Esophagus muscularis mucosa (tissue), 4 donors: ENCODE measurements around the gene PTPRN2.

Experiments used
- EP300 ChIP-seq: sonication (generic); formaldehyde crosslinking; IDR thresholded peaks from one replicate; pipeline ENCODE4 v1.6.1; 2017; ENCODE audit warnings: antibody characterized with exemption
- POLR2A ChIP-seq: fragments of 450-650 bp; IDR thresholded peaks from one replicate; pipeline ENCODE4 v1.6.1; 2017; ENCODE audit warnings: antibody characterized with exemption, moderate library complexity, mild to moderate bottlenecking, low read depth
- POLR2AphosphoS5 ChIP-seq, 2 donors: sonication (generic); formaldehyde crosslinking; IDR thresholded peaks; one replicate each; pipeline ENCODE4 v1.6.1; 2017; ENCODE audit warnings: antibody characterized with exemption in 2 of 2
- TF ChIP-seq, protein P1 (sequence below), 3 experiments: fragments of 200-600 bp in 2 of 3; fragments of 450-650 bp in 1 of 3; sonication (generic) in 2 of 3; IDR thresholded peaks; one replicate each; pipeline ENCODE4 v1.5.1; 2017 to 2019; ENCODE audit warnings: antibody characterized with exemption in 3 of 3, mild to moderate bottlenecking in 2 of 3, moderate library complexity in 1 of 3

DNA sequence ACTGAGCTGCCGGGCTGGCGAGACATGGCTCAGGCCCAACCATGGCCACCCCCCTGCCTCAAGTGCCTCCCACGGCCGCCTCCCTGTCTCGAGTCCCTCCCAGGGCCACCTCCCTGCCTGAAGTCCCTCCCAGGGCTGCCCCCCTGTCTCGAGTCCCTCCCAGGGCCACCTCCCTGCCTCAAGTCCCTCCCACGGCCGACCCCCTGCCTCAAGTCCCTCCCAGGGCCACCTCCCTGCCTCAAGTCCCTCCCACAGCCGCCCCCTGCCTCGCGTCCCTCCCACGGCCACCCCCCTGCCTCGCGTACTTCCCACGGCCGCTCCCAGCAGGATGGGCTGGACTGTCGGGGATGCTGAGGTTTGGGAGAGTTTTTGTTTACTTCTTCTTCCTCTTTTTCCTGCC, 462.5 kb downstream of the PTPRN2 start:
- TF ChIP-seq, protein P1, sequence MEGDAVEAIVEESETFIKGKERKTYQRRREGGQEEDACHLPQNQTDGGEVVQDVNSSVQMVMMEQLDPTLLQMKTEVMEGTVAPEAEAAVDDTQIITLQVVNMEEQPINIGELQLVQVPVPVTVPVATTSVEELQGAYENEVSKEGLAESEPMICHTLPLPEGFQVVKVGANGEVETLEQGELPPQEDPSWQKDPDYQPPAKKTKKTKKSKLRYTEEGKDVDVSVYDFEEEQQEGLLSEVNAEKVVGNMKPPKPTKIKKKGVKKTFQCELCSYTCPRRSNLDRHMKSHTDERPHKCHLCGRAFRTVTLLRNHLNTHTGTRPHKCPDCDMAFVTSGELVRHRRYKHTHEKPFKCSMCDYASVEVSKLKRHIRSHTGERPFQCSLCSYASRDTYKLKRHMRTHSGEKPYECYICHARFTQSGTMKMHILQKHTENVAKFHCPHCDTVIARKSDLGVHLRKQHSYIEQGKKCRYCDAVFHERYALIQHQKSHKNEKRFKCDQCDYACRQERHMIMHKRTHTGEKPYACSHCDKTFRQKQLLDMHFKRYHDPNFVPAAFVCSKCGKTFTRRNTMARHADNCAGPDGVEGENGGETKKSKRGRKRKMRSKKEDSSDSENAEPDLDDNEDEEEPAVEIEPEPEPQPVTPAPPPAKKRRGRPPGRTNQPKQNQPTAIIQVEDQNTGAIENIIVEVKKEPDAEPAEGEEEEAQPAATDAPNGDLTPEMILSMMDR (IDR thresholded peaks at IDR 0.05), result no peak
- TF ChIP-seq POLR2A (no peak), POLR2AphosphoS5 (IDR thresholded peaks at IDR 0.05) (no peak), EP300 (no peak)
